Hepatocyte (in vitro differentiated cells): ENCODE measurements around the gene SKAP1.

Experiments
- CTCF ChIP-seq: fragments of 200-600 bp; sonication (generic); IDR thresholded peaks from 2 replicates; pipeline ENCODE4 v1.5.1; 2016; ENCODE audit warnings: antibody characterized with exemption, mild to moderate bottlenecking; ENCODE audit not compliant: poor library complexity
- EZH2 ChIP-seq: fragments of 200-600 bp; sonication (generic); IDR thresholded peaks from 2 replicates; pipeline ENCODE4 v1.6.1; 2016; ENCODE audit warnings: antibody characterized with exemption, mild to moderate bottlenecking, borderline replicate concordance
- EZH2phosphoT487 ChIP-seq: fragments of 200-600 bp; sonication (generic); IDR thresholded peaks from one replicate; pipeline ENCODE4 v1.6.1; 2018; ENCODE audit warnings: antibody characterized with exemption, mild to moderate bottlenecking, low read depth, moderate library complexity; ENCODE audit not compliant: unreplicated experiment, severe bottlenecking

DNA sequence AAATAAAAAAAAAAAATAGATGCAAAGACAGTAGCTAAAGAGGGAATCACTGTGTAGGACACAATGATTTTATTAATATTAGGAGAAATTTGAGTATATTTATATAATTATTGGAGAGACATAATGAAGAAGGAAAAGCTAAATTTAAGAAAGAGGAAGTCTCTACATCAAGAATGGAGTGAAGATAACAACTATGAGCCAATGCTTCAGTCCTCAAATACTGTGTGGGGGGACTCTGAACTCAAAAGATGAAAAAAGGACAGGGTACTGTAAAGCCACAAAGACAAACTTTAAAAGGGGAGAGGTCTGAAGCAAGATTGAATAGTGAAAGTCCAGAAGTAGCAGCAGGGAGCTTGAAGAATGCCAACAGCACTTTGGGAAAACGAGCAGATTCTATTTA lies 44.7 kb downstream of the SKAP1 start:
- TF ChIP-seq CTCF (no peak), EZH2 (no peak), EZH2phosphoT487 (no peak)
